Upper lobe of right lung (tissue), 1 donor: ENCODE measurements around the gene OR1E1. TPM values are rescaled to one million over a fixed set of nuclear protein-coding genes. Genes with fewer than 3 reads are reported as not detected.
"Not testable (repeated sequence)": the region's sequence is repeated elsewhere in the genome, so short reads cannot be mapped to it uniquely, and the experiment has no call there.

Source experiments
- ATAC-seq: fragments of 200-7000 bp; cut with Tn5 transposase; one replicate; pipeline ENCODE4 v1.9.1; 2020; ENCODE audit warnings: mild to moderate bottlenecking, moderate library complexity
- DNase-seq: peaks from one replicate; pipeline ENCODE4 v3.0.0-alpha.2; 2020
- H3K27ac ChIP-seq: fragments of 200-600 bp; one replicate; pipeline ENCODE4 v1.8.0; 2022
- H3K27me3 ChIP-seq: fragments of 200-600 bp; one replicate; pipeline ENCODE4 v1.8.0; 2022; ENCODE audit warnings: mild to moderate bottlenecking
- H3K36me3 ChIP-seq: fragments of 200-600 bp; one replicate; pipeline ENCODE4 v1.8.0; 2022
- H3K4me1 ChIP-seq: fragments of 200-600 bp; one replicate; pipeline ENCODE4 v1.8.0; 2022
- H3K4me3 ChIP-seq: fragments of 200-600 bp; one replicate; pipeline ENCODE4 v1.8.0; 2022; ENCODE audit warnings: mild to moderate bottlenecking
- H3K9me3 ChIP-seq: fragments of 200-600 bp; one replicate; pipeline ENCODE4 v1.8.0; 2022
- CTCF ChIP-seq: fragments of 200-600 bp; IDR thresholded peaks from one replicate; pipeline ENCODE4 v1.8.0; 2022; ENCODE audit warnings: antibody characterized with exemption
- intact Hi-C: fragments of 100-400 bp; cut with DNase I; formaldehyde crosslinking; loops from one replicate; pipeline ENCODE4 v1.11.0; 2022
- total RNA-seq: library from RNA; stranded (reverse); fragmentation: NEBNext Ultra II Directional; extraction: Animal tissue kit (Norgen Biotek cat#: 25700); gene quantifications from one replicate; pipeline ENCODE4 v1.2.1, GENCODE V29; 2021
- donor health status: DM: no; HTN: yes; CAD: no; lungs with severe emphysema.

The OR1E1 gene
- total RNA-seq, 1 donor from 2014 or later: not detected

GRCh38 chr17:3418222-3418621 is 20.0 kb upstream of the OR1E1 start:
- intact Hi-C loops: no loop called here
- no peaks in the 10 kb centered on the region for H3K27me3 ChIP-seq
- no peak overlapping the region for H3K27ac ChIP-seq
- no peak overlapping the region for H3K4me3 ChIP-seq
- no peaks in the 10 kb centered on the region for H3K4me1 ChIP-seq
- H3K9me3 ChIP-seq: no peaks in the 10 kb centered on the region
- no peak for TF ChIP-seq CTCF
- DNase-seq: no peak
- ATAC-seq: no peak
- H3K36me3 ChIP-seq: no peaks in the 10 kb centered on the region

GRCh38 chr17:3415610-3416009 is 17.4 kb upstream of the OR1E1 start:
- no peak overlapping the region for H3K27ac ChIP-seq

GRCh38 chr17:3412216-3412615 is 14.0 kb upstream of the OR1E1 start:
- H3K4me3 ChIP-seq, H3K4me1 ChIP-seq, H3K27me3 ChIP-seq, ATAC-seq, H3K27ac ChIP-seq, H3K9me3 ChIP-seq, H3K36me3 ChIP-seq, DNase-seq, intact Hi-C loops: not testable (repeated sequence)

More at GRCh38 chr17:3415610-3416009, 17.4 kb upstream of the OR1E1 start:
- DNase-seq (no peak), ATAC-seq (no peak)
- intact Hi-C loops: no loop called here
- Histone ChIP-seq H3K36me3 (no peaks in the 10 kb centered on the region), H3K27me3 (no peaks in the 10 kb centered on the region), H3K9me3 (no peaks in the 10 kb centered on the region), H3K4me3 (no peak overlapping the region), H3K4me1 (no peaks in the 10 kb centered on the region)
- TF ChIP-seq CTCF: no peak

GRCh38 chr17:3411070-3411469 is 12.9 kb upstream of the OR1E1 start, which contains the start of gene OR3A3:
Gene OR3A3 (plus strand): TSS chr17:3411370.
- Histone ChIP-seq H3K9me3 (no peaks in the 10 kb centered on the region), H3K4me1 (no peaks in the 10 kb centered on the region), H3K36me3 (no peaks in the 10 kb centered on the region), H3K4me3 (no peak within 1 kb of the TSS), H3K27ac (no peak within 1 kb of the TSS), H3K27me3 (no peaks in the 10 kb centered on the region)
- no peak for ATAC-seq
- DNase-seq: no peak
- TF ChIP-seq CTCF: no peak
- intact Hi-C loops: no loop called here

- DNase-seq, H3K36me3 ChIP-seq, H3K27me3 ChIP-seq, H3K4me1 ChIP-seq, H3K4me3 ChIP-seq, intact Hi-C loops, H3K9me3 ChIP-seq, H3K27ac ChIP-seq, ATAC-seq: not testable (repeated sequence)
Measured at GRCh38 chr17:3403856-3404255, 5.6 kb upstream of the OR1E1 start.

GRCh38 chr17:3401786-3402185 is 3.6 kb upstream of the OR1E1 start:
- no peaks in the 10 kb centered on the region for H3K36me3 ChIP-seq
- H3K9me3 ChIP-seq: no peaks in the 10 kb centered on the region
- H3K4me3 ChIP-seq: no peak overlapping the region
- H3K27ac ChIP-seq: no peak overlapping the region
- DNase-seq: no peak
- H3K4me1 ChIP-seq: no peaks in the 10 kb centered on the region
- no peak for TF ChIP-seq CTCF
- no peak for ATAC-seq
- no peaks in the 10 kb centered on the region for H3K27me3 ChIP-seq
- intact Hi-C loops: no loop called here

- DNase-seq (no peak), ATAC-seq (no peak)
- intact Hi-C loops: no loop called here
Measured at GRCh38 chr17:3400055-3400454, 1.8 kb upstream of the OR1E1 start.

GRCh38 chr17:3397801-3398200 is 409 bp downstream of the OR1E1 start:
- H3K27ac ChIP-seq, H3K4me3 ChIP-seq, H3K9me3 ChIP-seq, H3K36me3 ChIP-seq, intact Hi-C loops, DNase-seq, H3K27me3 ChIP-seq, H3K4me1 ChIP-seq: not testable (repeated sequence)
- peak; percentile 55 for ATAC-seq

More at GRCh38 chr17:3400055-3400454, 1.8 kb upstream of the OR1E1 start:
- H3K4me1 ChIP-seq: no peaks in the 10 kb centered on the region
- H3K4me3 ChIP-seq: no peak overlapping the region
- TF ChIP-seq CTCF: no peak
- H3K9me3 ChIP-seq: no peaks in the 10 kb centered on the region
- peaks cover 3% of the 10 kb centered on the region for H3K27me3 ChIP-seq
- no peaks in the 10 kb centered on the region for H3K36me3 ChIP-seq
- no peak overlapping the region for H3K27ac ChIP-seq
